Fibroblast of lung (primary cell): ENCODE results near the gene PIK3R1.

Experiments used
- EZH2 ChIP-seq: IDR thresholded peaks from 2 replicates; pipeline ENCODE4 v1.5.1; 2012; ENCODE audit warnings: low read length, control low read depth, mild to moderate bottlenecking; ENCODE audit errors: missing control alignments
- TF ChIP-seq, protein P1 (sequence below), 2 donors: IDR thresholded peaks in 1 of 2; conservative IDR thresholded peaks in 1 of 2; 1 replicate in 1 of 2; 2 replicates in 1 of 2; pipeline ENCODE4 v1.5.1; 2011 to 2012; ENCODE audit warnings: low read length in 2 of 2, control low read depth in 1 of 2, inconsistent platforms in 1 of 2, low read depth in 1 of 2, mild to moderate bottlenecking in 1 of 2

DNA sequence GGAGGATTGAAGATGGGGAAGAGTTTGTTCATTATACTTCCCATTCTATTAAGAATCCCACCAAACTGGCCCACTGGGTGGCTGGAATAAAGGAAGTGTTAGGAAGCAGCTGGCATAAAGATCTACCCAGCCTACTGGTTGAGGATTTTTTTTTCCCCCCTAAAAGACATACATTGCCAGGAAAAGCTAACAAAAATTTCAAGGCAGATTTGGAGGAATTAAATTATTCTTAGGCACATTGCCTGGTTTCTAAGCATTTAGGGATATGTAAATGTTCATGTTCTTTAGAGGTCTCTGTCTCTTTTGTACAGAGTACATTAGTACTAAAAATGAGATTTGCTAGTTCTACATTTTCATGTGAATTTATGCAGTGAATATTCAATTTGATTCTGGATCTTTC, 8.3 kb downstream of the PIK3R1 start:
- TF ChIP-seq, protein P1, sequence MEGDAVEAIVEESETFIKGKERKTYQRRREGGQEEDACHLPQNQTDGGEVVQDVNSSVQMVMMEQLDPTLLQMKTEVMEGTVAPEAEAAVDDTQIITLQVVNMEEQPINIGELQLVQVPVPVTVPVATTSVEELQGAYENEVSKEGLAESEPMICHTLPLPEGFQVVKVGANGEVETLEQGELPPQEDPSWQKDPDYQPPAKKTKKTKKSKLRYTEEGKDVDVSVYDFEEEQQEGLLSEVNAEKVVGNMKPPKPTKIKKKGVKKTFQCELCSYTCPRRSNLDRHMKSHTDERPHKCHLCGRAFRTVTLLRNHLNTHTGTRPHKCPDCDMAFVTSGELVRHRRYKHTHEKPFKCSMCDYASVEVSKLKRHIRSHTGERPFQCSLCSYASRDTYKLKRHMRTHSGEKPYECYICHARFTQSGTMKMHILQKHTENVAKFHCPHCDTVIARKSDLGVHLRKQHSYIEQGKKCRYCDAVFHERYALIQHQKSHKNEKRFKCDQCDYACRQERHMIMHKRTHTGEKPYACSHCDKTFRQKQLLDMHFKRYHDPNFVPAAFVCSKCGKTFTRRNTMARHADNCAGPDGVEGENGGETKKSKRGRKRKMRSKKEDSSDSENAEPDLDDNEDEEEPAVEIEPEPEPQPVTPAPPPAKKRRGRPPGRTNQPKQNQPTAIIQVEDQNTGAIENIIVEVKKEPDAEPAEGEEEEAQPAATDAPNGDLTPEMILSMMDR (conservative IDR thresholded peaks at IDR 0.05 in 1 of 2, IDR thresholded peaks at IDR 0.05 in 1 of 2; ENCODE audit: low read depth in 1 of 2, low read length in 2 of 2) = no peak
- no peak for TF ChIP-seq EZH2
